DOHH2 (cell line): ENCODE results near the gene AGBL1.

ENCODE experiments used
- H3F3A ChIP-seq: fragments of 200-600 bp; sonication (generic), shearing (Covaris generic); 2 replicates; pipeline ENCODE4 v1.6.0; 2016; ENCODE audit warnings: antibody characterized with exemption, mild to moderate bottlenecking; ENCODE audit not compliant: control insufficient read depth, insufficient read depth
- H3K27ac ChIP-seq: fragments of 200-600 bp; sonication (generic); 2 replicates; pipeline ENCODE4 v1.5.1; 2014; ENCODE audit warnings: low read depth, mild to moderate bottlenecking, low read length, moderate library complexity
- H3K27me3 ChIP-seq: fragments of 200-600 bp; sonication (generic); 2 replicates; pipeline ENCODE4 v1.6.1; 2014; ENCODE audit warnings: mild to moderate bottlenecking, low read length, mixed read lengths; ENCODE audit not compliant: control insufficient read depth
- H3K36me3 ChIP-seq: fragments of 200-600 bp; sonication (generic); 2 replicates; pipeline ENCODE4 v1.6.1; 2014; ENCODE audit warnings: mild to moderate bottlenecking, low read length, moderate library complexity, mixed read lengths; ENCODE audit not compliant: control insufficient read depth
- H3K4me1 ChIP-seq: fragments of 200-600 bp; sonication (generic); 2 replicates; pipeline ENCODE4 v1.6.1; 2014; ENCODE audit warnings: mild to moderate bottlenecking, low read length, mixed read lengths; ENCODE audit not compliant: control insufficient read depth
- H3K4me2 ChIP-seq: fragments of 200-600 bp; sonication (generic); 2 replicates; pipeline ENCODE4 v1.6.0; 2014; ENCODE audit warnings: mild to moderate bottlenecking, low read length, moderate library complexity
- H3K4me3 ChIP-seq: fragments of 200-600 bp; sonication (generic); 2 replicates; pipeline ENCODE4 v1.5.1; 2014; ENCODE audit warnings: mild to moderate bottlenecking, low read length, mixed read lengths
- H3K79me2 ChIP-seq: fragments of 200-600 bp; sonication (generic); 2 replicates; pipeline ENCODE4 v1.6.1; 2014; ENCODE audit warnings: mild to moderate bottlenecking, low read length, mixed read lengths; ENCODE audit not compliant: control insufficient read depth
- H3K9me2 ChIP-seq: fragments of 200-600 bp; sonication (generic); replicated peaks from 2 replicates; pipeline ENCODE4 v1.6.1; 2014; ENCODE audit warnings: mild to moderate bottlenecking, low read length, mixed read lengths; ENCODE audit not compliant: control insufficient read depth
- H3K9me3 ChIP-seq: fragments of 200-600 bp; sonication (generic); 2 replicates; pipeline ENCODE4 v1.6.1; 2014; ENCODE audit warnings: antibody characterized with exemption, low read length, mixed read lengths; ENCODE audit not compliant: control insufficient read depth, insufficient read depth
- H4K20me1 ChIP-seq: fragments of 200-600 bp; sonication (generic); 2 replicates; pipeline ENCODE4 v1.6.0; 2014; ENCODE audit warnings: low read depth, mild to moderate bottlenecking, antibody characterized with exemption, low read length, moderate library complexity; ENCODE audit not compliant: control insufficient read depth, insufficient read depth
- CTCF ChIP-seq: fragments of 200-600 bp; sonication (generic); IDR thresholded peaks from one replicate; pipeline ENCODE4 v1.5.1; 2014; ENCODE audit warnings: antibody characterized with exemption, mild to moderate bottlenecking, low read depth, low read length; ENCODE audit not compliant: poor library complexity, severe bottlenecking
- EZH2phosphoT487 ChIP-seq: fragments of 200-600 bp; sonication (generic); IDR thresholded peaks from 2 replicates; pipeline ENCODE4 v1.6.1; 2017; ENCODE audit warnings: borderline replicate concordance, mild to moderate bottlenecking, antibody characterized with exemption, low read length, moderate library complexity, mixed read lengths

The AGBL1 gene

DNA sequence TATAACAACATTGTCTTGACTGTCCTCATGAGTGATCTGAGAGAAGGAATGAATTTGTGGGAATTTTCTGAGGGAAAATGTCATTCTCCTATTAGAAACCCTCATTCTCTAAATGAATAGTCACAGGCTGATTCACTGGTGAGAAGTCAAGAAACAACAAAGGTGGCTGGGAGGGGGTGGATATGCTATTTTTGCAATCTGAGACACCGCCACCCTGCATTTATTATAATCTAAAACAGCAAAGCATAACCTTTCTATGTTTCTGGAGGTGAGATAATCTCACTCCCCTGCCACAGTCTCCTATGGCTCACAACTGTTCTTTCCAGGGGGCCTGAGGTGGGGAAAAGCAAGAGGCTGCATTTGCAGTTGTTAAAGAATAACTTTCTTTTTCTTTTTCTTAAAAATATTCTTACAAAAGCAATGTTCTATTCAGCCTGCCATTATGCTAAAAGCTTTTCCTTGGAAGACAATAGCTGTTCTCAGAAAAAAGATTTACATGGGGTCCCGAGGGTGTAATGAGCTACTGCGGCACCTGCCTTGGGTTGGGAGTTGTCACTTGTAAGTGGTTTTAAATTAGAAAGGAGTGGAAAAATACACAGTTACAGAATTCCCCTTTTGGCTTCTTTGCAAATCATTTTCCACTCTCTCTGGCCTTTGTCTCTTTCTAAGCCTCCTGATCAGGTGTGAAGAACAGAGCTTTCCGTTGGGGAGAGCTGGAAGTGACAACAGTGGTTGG lies 220.9 kb downstream of the AGBL1 start:
- no peaks in the 10 kb centered on the region for H3K9me3 ChIP-seq
- no peaks in the 10 kb centered on the region for H3K27me3 ChIP-seq
- no peaks in the 10 kb centered on the region for H3K4me1 ChIP-seq
- H3F3A ChIP-seq = no peaks in the 10 kb centered on the region
- H3K36me3 ChIP-seq = no peaks in the 10 kb centered on the region
- H3K9me2 ChIP-seq = no peaks in the 10 kb centered on the region; the same call in 1 of the 2 replicates
- no peak overlapping the region for H3K4me3 ChIP-seq
- TF ChIP-seq EZH2phosphoT487 (no peak), CTCF (no peak)
- no peaks in the 10 kb centered on the region for H4K20me1 ChIP-seq
- no peak overlapping the region for H3K4me2 ChIP-seq
- no peak overlapping the region for H3K27ac ChIP-seq
- H3K79me2 ChIP-seq = no peaks in the 10 kb centered on the region

DNA sequence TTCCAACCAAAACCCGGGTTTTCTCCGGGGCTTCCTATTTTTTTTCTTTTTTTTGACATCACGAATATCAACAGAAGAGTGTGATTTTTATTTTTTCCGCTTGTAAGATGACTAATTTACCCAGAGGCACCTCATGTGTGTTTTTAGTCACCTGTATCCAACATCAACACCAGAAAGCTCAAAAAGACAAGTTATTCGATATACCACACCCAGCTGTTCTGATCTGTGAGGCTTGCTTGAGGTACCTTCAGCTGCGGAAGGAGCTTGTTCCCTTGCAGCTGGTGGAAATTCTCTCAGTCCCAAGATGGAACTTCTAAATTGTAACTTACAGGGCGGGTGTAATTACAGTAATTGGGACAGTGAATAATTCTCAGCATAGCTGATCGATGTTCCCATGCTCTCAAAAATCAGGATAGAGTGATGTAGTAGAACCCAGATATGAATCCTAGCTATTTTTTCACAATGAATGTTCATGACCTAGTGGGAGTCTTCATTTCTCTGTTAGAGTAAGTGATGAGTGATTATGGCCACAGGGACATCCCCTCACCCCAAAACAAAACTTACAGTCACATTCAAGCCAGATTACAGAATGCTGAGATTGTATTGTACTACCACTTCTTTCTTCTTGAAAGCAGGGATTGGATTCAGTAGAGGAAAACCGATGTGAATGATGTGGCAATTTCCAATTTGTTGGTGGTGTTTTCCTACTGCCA lies 232.1 kb downstream of the AGBL1 start:
- Histone ChIP-seq H3K4me1 (no peaks in the 10 kb centered on the region), H3K4me3 (no peak overlapping the region), H3K27ac (no peak overlapping the region), H3K9me3 (peaks cover 3% of the 10 kb centered on the region; the same call in 1 of the 2 replicates), H3K27me3 (no peaks in the 10 kb centered on the region), H3K36me3 (no peaks in the 10 kb centered on the region), H3K9me2 (no peaks in the 10 kb centered on the region), H3K4me2 (no peak overlapping the region), H3F3A (no peaks in the 10 kb centered on the region), H4K20me1 (no peaks in the 10 kb centered on the region), H3K79me2 (no peaks in the 10 kb centered on the region)
- TF ChIP-seq EZH2phosphoT487 (no peak), CTCF (no peak)

- TF ChIP-seq EZH2phosphoT487 (no peak), CTCF (no peak)
- H3K79me2 ChIP-seq = no peaks in the 10 kb centered on the region
- peaks cover 3% of the 10 kb centered on the region; the same call in 1 of the 2 replicates for H3K9me3 ChIP-seq
- H4K20me1 ChIP-seq = no peaks in the 10 kb centered on the region
- H3K36me3 ChIP-seq = no peaks in the 10 kb centered on the region
- H3K4me3 ChIP-seq = no peak overlapping the region
- H3K27me3 ChIP-seq = no peaks in the 10 kb centered on the region
- no peaks in the 10 kb centered on the region for H3F3A ChIP-seq
- H3K27ac ChIP-seq = no peak overlapping the region
- H3K4me1 ChIP-seq = no peaks in the 10 kb centered on the region
- no peak overlapping the region for H3K4me2 ChIP-seq
- H3K9me2 ChIP-seq = no peaks in the 10 kb centered on the region
These were observed 232.8 kb downstream of the AGBL1 start for GRCh38 chr15:86312486-86312885.
